ELF-1 (cell line): ENCODE results near the gene UACA.
A peak's percentile ranks its signal among the peaks of the same experiment; 100 is the strongest.
"Not testable (repeated sequence)": the region's sequence is repeated elsewhere in the genome, so short reads cannot be mapped to it uniquely, and the experiment has no call there.

ENCODE experiments used
- DNase-seq: peaks from one replicate; pipeline ENCODE4 v3.0.0-alpha.2; 2016; ENCODE audit warnings: low read depth, low spot score

The UACA gene

GRCh38 chr15:70663069-70663468 lies 100.3 kb downstream of the UACA start:
- not testable (repeated sequence) for DNase-seq

GRCh38 chr15:70659662-70660061 lies 103.7 kb downstream of the UACA start:
- DNase-seq = no peak

- no peak for DNase-seq
Observed at GRCh38 chr15:70658641-70659040, 104.7 kb downstream of the UACA start.

GRCh38 chr15:70653426-70653825 lies 109.9 kb downstream of the UACA start:
- DNase-seq = no peak

- DNase-seq = no peak
Observed at GRCh38 chr15:70652341-70652740, 111.0 kb downstream of the UACA start.

- DNase-seq = no peak
Observed at GRCh38 chr15:70651303-70651845, 112.0 kb downstream of the UACA start.

GRCh38 chr15:70650567-70651302 lies 112.6 kb downstream of the UACA start:
- no peak for DNase-seq

- DNase-seq = no peak
Observed at GRCh38 chr15:70647396-70647795, 116.0 kb downstream of the UACA start.

- no peak for DNase-seq
Observed at GRCh38 chr15:70646169-70646568, 117.2 kb downstream of the UACA start.

- DNase-seq = no peak
Observed at GRCh38 chr15:70643783-70644125, 119.6 kb downstream of the UACA start.

- DNase-seq = no peak
Observed at GRCh38 chr15:70643106-70643782, 120.1 kb downstream of the UACA start.

- peak; percentile 41 for DNase-seq
Observed at GRCh38 chr15:70636540-70637165, 126.7 kb downstream of the UACA start.

GRCh38 chr15:70635895-70636294 lies 127.5 kb downstream of the UACA start:
- DNase-seq = no peak

- DNase-seq = no peak
Observed at GRCh38 chr15:70633991-70634390, 129.4 kb downstream of the UACA start.

- DNase-seq = peak; percentile 27
Observed at GRCh38 chr15:70633103-70633831, 130.1 kb downstream of the UACA start.

- no peak for DNase-seq
Observed at GRCh38 chr15:70632491-70633102, 130.8 kb downstream of the UACA start.

GRCh38 chr15:70632079-70632478 lies 131.3 kb downstream of the UACA start:
- no peak for DNase-seq

GRCh38 chr15:70629735-70630273 lies 133.6 kb downstream of the UACA start:
- no peak for DNase-seq

GRCh38 chr15:70628549-70628896 lies 134.8 kb downstream of the UACA start:
- DNase-seq = peak; percentile 24

- DNase-seq = no peak
Observed at GRCh38 chr15:70627734-70628548, 135.4 kb downstream of the UACA start.
